PFSK-1 (cell line): ENCODE results near the gene GABBR1.

Experiments
- FOXP2 ChIP-seq: optimal IDR thresholded peaks from 2 replicates; pipeline ENCODE3; 2011; ENCODE audit warnings: borderline replicate concordance, control low read depth, inconsistent platforms; ENCODE audit not compliant: insufficient read depth; ENCODE audit errors: extremely low read length, extremely low read depth
- POLR2AphosphoS5 ChIP-seq: IDR thresholded peaks from 2 replicates; pipeline ENCODE4 v1.6.1; 2012; ENCODE audit warnings: low read depth, mild to moderate bottlenecking, control low read depth, low read length, moderate library complexity
- SIN3A ChIP-seq: IDR thresholded peaks from 2 replicates; pipeline ENCODE4 v1.6.1; 2012; ENCODE audit warnings: mild to moderate bottlenecking, low read length, moderate library complexity, borderline replicate concordance; ENCODE audit not compliant: insufficient read depth
- TAF1 ChIP-seq: IDR thresholded peaks from 2 replicates; pipeline ENCODE4 v1.6.1; 2012; ENCODE audit warnings: low read length, control low read depth, borderline replicate concordance; ENCODE audit not compliant: insufficient read depth
- TF ChIP-seq, protein P1 (sequence below), 2 experiments: IDR thresholded peaks; 2 replicates each; pipeline versions ENCODE4 v1.6.1 to v1.8.0; 2011 to 2012; ENCODE audit warnings: low read depth in 2 of 2, low read length in 2 of 2, control low read depth in 1 of 2, inconsistent platforms in 1 of 2, mild to moderate bottlenecking in 1 of 2, moderate library complexity in 1 of 2; ENCODE audit not compliant: insufficient read depth in 1 of 2

Gene GABBR1

DNA sequence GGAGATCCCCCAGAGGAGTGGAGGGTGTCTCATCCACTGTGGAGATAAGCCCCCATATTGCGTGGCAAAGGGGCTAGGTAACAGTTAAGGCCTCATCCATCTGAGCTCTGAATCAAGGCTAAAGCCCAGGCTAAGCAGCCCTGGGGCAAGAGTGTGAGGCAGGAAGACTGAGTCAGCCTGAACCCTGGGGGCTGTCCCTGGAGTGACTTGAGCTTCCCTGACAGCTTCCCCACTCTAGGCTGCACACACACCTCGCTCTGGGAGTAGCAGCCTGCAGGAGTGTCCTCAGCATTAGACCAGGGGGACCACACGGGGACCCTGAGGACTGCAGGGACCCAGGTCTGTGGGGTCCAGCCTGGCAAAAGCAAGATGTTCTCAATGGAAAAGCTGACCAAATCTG is 101.3 kb downstream of the GABBR1 start:
- no peak for TF ChIP-seq TAF1

DNA sequence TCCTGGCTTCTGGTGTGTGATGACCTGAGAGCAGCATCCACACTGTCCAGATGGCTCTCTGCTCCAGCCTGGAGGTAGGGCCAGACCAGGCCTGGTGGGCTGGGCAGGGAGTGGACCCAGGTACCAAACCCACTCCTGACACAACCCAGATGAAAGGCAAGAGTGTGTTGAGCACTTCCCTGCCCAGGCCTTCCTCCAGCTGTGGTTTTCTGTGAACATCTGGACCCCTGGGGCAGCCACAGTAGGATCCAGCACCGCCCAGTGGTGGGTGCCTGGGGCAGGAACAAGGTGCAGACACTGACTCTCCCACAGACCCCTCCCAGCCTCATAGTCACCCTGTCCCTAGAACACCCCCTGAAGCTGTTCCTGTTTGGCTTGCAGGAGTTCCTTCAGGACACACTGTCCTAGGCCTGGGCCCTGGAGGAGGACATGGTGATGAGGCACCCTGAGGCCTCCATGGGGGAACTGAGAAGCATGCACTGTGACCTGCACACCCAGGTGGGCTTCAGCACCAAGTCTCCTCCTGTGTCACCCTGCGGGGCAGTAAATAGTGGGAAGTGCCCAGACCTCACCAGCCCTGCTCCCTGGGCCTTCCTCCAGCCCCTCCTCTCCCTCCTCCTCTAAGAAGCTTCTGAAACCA is 102.2 kb downstream of the GABBR1 start:
- TF ChIP-seq, protein P1, sequence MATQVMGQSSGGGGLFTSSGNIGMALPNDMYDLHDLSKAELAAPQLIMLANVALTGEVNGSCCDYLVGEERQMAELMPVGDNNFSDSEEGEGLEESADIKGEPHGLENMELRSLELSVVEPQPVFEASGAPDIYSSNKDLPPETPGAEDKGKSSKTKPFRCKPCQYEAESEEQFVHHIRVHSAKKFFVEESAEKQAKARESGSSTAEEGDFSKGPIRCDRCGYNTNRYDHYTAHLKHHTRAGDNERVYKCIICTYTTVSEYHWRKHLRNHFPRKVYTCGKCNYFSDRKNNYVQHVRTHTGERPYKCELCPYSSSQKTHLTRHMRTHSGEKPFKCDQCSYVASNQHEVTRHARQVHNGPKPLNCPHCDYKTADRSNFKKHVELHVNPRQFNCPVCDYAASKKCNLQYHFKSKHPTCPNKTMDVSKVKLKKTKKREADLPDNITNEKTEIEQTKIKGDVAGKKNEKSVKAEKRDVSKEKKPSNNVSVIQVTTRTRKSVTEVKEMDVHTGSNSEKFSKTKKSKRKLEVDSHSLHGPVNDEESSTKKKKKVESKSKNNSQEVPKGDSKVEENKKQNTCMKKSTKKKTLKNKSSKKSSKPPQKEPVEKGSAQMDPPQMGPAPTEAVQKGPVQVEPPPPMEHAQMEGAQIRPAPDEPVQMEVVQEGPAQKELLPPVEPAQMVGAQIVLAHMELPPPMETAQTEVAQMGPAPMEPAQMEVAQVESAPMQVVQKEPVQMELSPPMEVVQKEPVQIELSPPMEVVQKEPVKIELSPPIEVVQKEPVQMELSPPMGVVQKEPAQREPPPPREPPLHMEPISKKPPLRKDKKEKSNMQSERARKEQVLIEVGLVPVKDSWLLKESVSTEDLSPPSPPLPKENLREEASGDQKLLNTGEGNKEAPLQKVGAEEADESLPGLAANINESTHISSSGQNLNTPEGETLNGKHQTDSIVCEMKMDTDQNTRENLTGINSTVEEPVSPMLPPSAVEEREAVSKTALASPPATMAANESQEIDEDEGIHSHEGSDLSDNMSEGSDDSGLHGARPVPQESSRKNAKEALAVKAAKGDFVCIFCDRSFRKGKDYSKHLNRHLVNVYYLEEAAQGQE (IDR thresholded peaks at IDR 0.05; ENCODE audit: insufficient read depth in 1 of 2, low read depth in 2 of 2, low read length in 2 of 2): no peak
- TF ChIP-seq FOXP2 (no peak), SIN3A (no peak), POLR2AphosphoS5 (no peak), TAF1 (no peak)

DNA sequence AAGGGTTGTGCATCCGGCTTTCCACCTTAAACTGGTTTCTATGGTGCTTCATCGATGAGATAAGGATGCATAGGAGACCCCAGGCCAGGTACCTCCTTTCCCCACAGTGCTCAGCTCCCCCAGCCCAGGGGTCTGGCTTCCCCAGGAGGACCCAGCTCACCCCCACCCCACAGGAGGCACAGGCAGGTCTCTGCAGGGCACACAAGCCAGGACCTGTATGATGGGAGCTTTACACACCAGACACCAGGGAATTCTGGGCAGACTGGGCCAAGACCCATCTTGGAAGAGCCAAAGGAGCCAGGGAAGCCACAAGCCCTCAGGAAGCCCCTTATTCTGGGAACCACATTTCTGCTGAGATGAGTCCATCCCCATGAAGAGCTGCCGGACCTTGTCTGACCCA is 103.0 kb downstream of the GABBR1 start:
- TF ChIP-seq SIN3A (no peak), TAF1 (no peak), FOXP2 (no peak), POLR2AphosphoS5 (no peak)
- TF ChIP-seq, protein P1 (IDR thresholded peaks at IDR 0.05; ENCODE audit: insufficient read depth in 1 of 2, low read depth in 2 of 2, low read length in 2 of 2): no peak

DNA sequence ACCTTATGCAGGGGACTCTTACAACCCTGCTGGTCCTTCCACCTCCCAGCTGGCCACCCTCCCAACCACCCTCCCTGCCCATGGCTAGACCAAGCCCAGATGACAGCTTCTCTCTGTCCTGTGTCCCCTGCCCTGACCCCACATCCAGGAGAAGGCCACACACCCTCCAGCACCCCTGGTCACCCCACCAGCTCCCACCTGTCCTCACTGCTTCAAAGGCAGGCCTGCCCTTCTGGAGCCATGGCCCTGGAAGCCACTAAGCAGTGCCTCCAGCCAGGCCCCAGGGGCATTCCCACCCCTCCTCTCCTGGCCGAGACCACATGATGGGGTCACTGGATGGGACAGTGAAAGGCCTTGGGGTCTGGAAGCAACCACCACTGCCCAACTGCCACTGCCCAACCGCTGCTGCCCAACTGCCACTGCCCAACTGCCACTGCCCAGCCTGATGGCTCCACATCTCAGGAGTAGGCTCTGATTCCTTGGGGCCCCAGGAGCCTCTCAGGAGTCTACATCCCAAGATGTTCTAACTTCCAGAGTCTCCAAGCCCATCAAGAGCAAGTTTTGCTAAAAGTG is 103.9 kb downstream of the GABBR1 start:
- no peak for TF ChIP-seq TAF1
- no peak for TF ChIP-seq POLR2AphosphoS5
- TF ChIP-seq, protein P1 (IDR thresholded peaks at IDR 0.05; ENCODE audit: insufficient read depth in 1 of 2, low read depth in 2 of 2, low read length in 2 of 2): no peak
- no peak for TF ChIP-seq SIN3A
- TF ChIP-seq FOXP2: no peak

DNA sequence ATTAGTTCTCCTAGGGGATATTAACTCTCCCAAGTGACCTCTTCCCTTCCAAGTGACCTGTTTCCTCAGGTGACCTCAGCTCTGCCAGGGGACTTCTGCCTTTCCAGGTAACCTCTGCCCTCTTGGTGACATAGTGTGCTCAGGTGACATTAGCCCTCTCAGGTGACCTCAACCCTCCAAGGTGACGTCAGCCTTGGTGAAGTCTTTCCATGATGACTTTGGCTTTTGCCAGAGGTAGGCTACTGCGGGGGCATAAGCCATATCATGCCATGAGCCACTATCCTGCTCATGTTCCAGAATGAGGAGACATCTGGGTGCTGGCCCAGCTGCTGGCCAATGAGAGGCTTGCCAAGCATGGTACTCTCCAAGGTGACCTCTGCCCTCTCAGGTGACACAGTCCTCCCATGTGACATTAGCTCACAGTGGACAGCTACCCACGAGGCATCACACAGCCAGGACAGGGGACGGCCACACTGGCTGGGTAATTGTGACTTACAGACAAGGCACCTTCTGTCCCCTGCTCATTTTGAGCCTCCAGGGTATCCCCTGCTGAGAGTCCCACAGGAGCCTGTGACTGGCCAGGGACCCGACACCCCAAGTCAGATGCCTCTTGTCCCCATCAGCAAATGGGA is 104.6 kb downstream of the GABBR1 start:
- no peak for TF ChIP-seq SIN3A
- no peak for TF ChIP-seq POLR2AphosphoS5
- TF ChIP-seq TAF1: no peak
- TF ChIP-seq, protein P1 (IDR thresholded peaks at IDR 0.05; ENCODE audit: insufficient read depth in 1 of 2, low read depth in 2 of 2, low read length in 2 of 2): no peak
- no peak for TF ChIP-seq FOXP2
